Tibial nerve (tissue), 4 donors: Measurements from ENCODE around the gene SS18. TPM values are rescaled to one million over a fixed set of nuclear protein-coding genes. Genes with fewer than 3 reads are reported as not detected.

Source experiments
- DNase-seq, 2 donors: peaks; one replicate each; pipeline ENCODE4 v3.0.0-alpha.2; 2019; ENCODE audit warnings: low spot score in 2 of 2
- H3K27ac ChIP-seq, 4 donors: fragments of 200-600 bp; sonication (generic) in 3 of 4; one replicate each; pipeline ENCODE4 v1.5.1; 2017 to 2019; ENCODE audit warnings: mild to moderate bottlenecking in 1 of 4
- H3K27me3 ChIP-seq, 2 donors: fragments of 200-600 bp; sonication (generic) in 1 of 2; one replicate each; pipeline versions ENCODE4 v1.5.1 to v1.6.0; 2017 to 2019
- H3K36me3 ChIP-seq, 3 donors: fragments of 200-600 bp; sonication (generic); one replicate each; pipeline ENCODE4 v1.5.1; 2018 to 2019
- H3K4me1 ChIP-seq, 4 donors: fragments of 200-600 bp; sonication (generic) in 3 of 4; one replicate each; pipeline ENCODE4 v1.5.1; 2017 to 2019
- H3K4me3 ChIP-seq, 4 donors: fragments of 200-600 bp; sonication (generic) in 3 of 4; one replicate each; pipeline ENCODE4 v1.5.1; 2017 to 2019; ENCODE audit warnings: mild to moderate bottlenecking in 1 of 4, moderate library complexity in 1 of 4
- H3K9me3 ChIP-seq, 4 donors: fragments of 200-600 bp; sonication (generic) in 3 of 4; one replicate each; pipeline ENCODE4 v1.5.1; 2017 to 2019
- CTCF ChIP-seq, 5 experiments: fragments of 200-600 bp in 3 of 5; fragments of 450-650 bp in 2 of 5; sonication (generic) in 3 of 5; IDR thresholded peaks; one replicate each; pipeline ENCODE4 v1.5.1; 2016 to 2019; ENCODE audit warnings: antibody characterized with exemption in 5 of 5, mild to moderate bottlenecking in 3 of 5, moderate library complexity in 2 of 5
- EP300 ChIP-seq, 2 donors: sonication (generic); formaldehyde crosslinking; IDR thresholded peaks; one replicate each; pipeline ENCODE4 v1.6.1; 2017; ENCODE audit warnings: antibody characterized with exemption in 2 of 2, mild to moderate bottlenecking in 1 of 2
- POLR2A ChIP-seq, 2 donors: fragments of 450-650 bp; IDR thresholded peaks; one replicate each; pipeline ENCODE4 v1.6.1; 2017; ENCODE audit warnings: antibody characterized with exemption in 2 of 2, mild to moderate bottlenecking in 2 of 2, moderate library complexity in 2 of 2
- WGBS, 2 donors: methylation state at CpG; one replicate each; pipeline ENCODE4 v1.1.5; 2018; 5-methylcytosine and 5-hydroxymethylcytosine counted together
- total RNA-seq, 4 donors: library from RNA; depleted of rRNA; stranded (reverse); fragments of >200 nt; gene quantifications; one replicate each; pipeline ENCODE4 v1.1.0, GENCODE V29; 2016

Gene SS18
- total RNA-seq, 4 donors from 2014 or later, result 104 to 189 (median 125) TPM

- TF ChIP-seq EP300 (IDR thresholded peaks at IDR 0.05) (no peak), CTCF (IDR thresholded peaks at IDR 0.05) (no peak), POLR2A (IDR thresholded peaks at IDR 0.05) (no peak)
- no peaks in the 10 kb centered on the region for H3K27me3 ChIP-seq
These were observed 3.5 kb downstream of the SS18 start for GRCh38 chr18:26086959-26087358.

GRCh38 chr18:26085056-26085455 lies 5.4 kb downstream of the SS18 start:
- peaks cover 0 to 63% (median 14%) of the 10 kb centered on the region in 4 donors for H3K4me1 ChIP-seq
- DNase-seq, result no peak
- peaks cover 0 to 38% (median 0%) of the 10 kb centered on the region in 3 donors for H3K36me3 ChIP-seq
- peak overlapping the region in 1 of 4 donors; percentile 61 for H3K27ac ChIP-seq
- H3K9me3 ChIP-seq, result no peaks in the 10 kb centered on the region
- TF ChIP-seq EP300 (IDR thresholded peaks at IDR 0.05) (peak in 1 of 2 donors; percentile 21), CTCF (IDR thresholded peaks at IDR 0.05) (no peak)
- WGBS, 2 donors, result 54 to 61% methylated on average over 5 of the region's 5 CpGs
- no peaks in the 10 kb centered on the region for H3K27me3 ChIP-seq
- no peak overlapping the region for H3K4me3 ChIP-seq

More at GRCh38 chr18:26086959-26087358, 3.5 kb downstream of the SS18 start:
- Histone ChIP-seq H3K27ac (peak overlapping the region in 2 of 4 donors; percentile 17 to 97), H3K36me3 (peaks cover 0 to 27% (median 0%) of the 10 kb centered on the region in 3 donors), H3K9me3 (no peaks in the 10 kb centered on the region), H3K4me1 (peaks cover 0 to 62% (median 14%) of the 10 kb centered on the region in 4 donors), H3K4me3 (no peak overlapping the region)
- WGBS, 2 donors, result 92 to 95% methylated on average over 6 of the region's 6 CpGs
- no peak for DNase-seq

GRCh38 chr18:26083099-26083498 lies 7.3 kb downstream of the SS18 start:
- 86 to 94% methylated on average over 3 of the region's 3 CpGs for WGBS, 2 donors
- Histone ChIP-seq H3K9me3 (no peaks in the 10 kb centered on the region), H3K27ac (no peak overlapping the region), H3K4me3 (no peak overlapping the region), H3K27me3 (no peaks in the 10 kb centered on the region), H3K4me1 (peaks cover 0 to 51% (median 6%) of the 10 kb centered on the region in 4 donors), H3K36me3 (peaks cover 0 to 38% (median 0%) of the 10 kb centered on the region in 3 donors)
- no peak for DNase-seq
- no peak for TF ChIP-seq POLR2A (IDR thresholded peaks at IDR 0.05)
- TF ChIP-seq EP300 (IDR thresholded peaks at IDR 0.05), result no peak
- no peak for TF ChIP-seq CTCF (IDR thresholded peaks at IDR 0.05)

GRCh38 chr18:26082475-26082874 lies 7.9 kb downstream of the SS18 start:
- peaks cover 0 to 41% (median 0%) of the 10 kb centered on the region in 3 donors for H3K36me3 ChIP-seq
- H3K27me3 ChIP-seq, result no peaks in the 10 kb centered on the region
- H3K27ac ChIP-seq, result no peak overlapping the region
- no peak for DNase-seq
- peaks cover 0 to 45% (median 3%) of the 10 kb centered on the region in 4 donors for H3K4me1 ChIP-seq
- WGBS, 2 donors, result 92 to 94% methylated on average over 3 of the region's 3 CpGs
- no peak overlapping the region for H3K4me3 ChIP-seq
- TF ChIP-seq EP300 (IDR thresholded peaks at IDR 0.05) (no peak), POLR2A (IDR thresholded peaks at IDR 0.05) (no peak), CTCF (IDR thresholded peaks at IDR 0.05) (no peak)
- H3K9me3 ChIP-seq, result no peaks in the 10 kb centered on the region

GRCh38 chr18:26074246-26074645 lies 16.2 kb downstream of the SS18 start:
- no peak for DNase-seq
- Histone ChIP-seq H3K4me3 (no peak overlapping the region), H3K27ac (no peak overlapping the region), H3K9me3 (peaks cover 0 to 21% (median 8%) of the 10 kb centered on the region in 4 donors), H3K27me3 (no peaks in the 10 kb centered on the region), H3K4me1 (peaks cover 0 to 18% (median 3%) of the 10 kb centered on the region in 4 donors), H3K36me3 (peaks cover 0 to 61% (median 5%) of the 10 kb centered on the region in 3 donors)
- TF ChIP-seq EP300 (IDR thresholded peaks at IDR 0.05) (no peak), POLR2A (IDR thresholded peaks at IDR 0.05) (no peak)
- WGBS, 2 donors, result 64 to 82% methylated on average over 2 of the region's 2 CpGs
